Mesothelial cell of epicardium (in vitro differentiated cells): ENCODE data around the gene AFDN. TPM values are rescaled to one million over a fixed set of nuclear protein-coding genes. Genes with fewer than 3 reads are reported as not detected.

ENCODE experiments used
- DNase-seq, 2 experiments: peaks; one replicate each; pipeline ENCODE4 v3.0.0; 2021; ENCODE audit warnings: low spot score in 2 of 2; ENCODE audit not compliant: unreplicated experiment in 2 of 2
- H3K27ac Mint-ChIP-seq: 2 replicates; pipeline ENCODE4 v1.8.0; 2021; ENCODE audit warnings: mixed read lengths
- H3K27me3 Mint-ChIP-seq: 2 replicates; pipeline ENCODE4 v1.8.0; 2021; ENCODE audit warnings: low read depth, mixed read lengths
- H3K36me3 Mint-ChIP-seq: 2 replicates; pipeline ENCODE4 v1.8.0; 2021; ENCODE audit warnings: mixed read lengths
- H3K4me1 Mint-ChIP-seq: 2 replicates; pipeline ENCODE4 v1.8.0; 2021; ENCODE audit warnings: mixed read lengths
- H3K4me3 Mint-ChIP-seq: 2 replicates; pipeline ENCODE4 v1.8.0; 2021; ENCODE audit warnings: mild to moderate bottlenecking, moderate library complexity, mixed read lengths
- H3K9me3 Mint-ChIP-seq: 2 replicates; pipeline ENCODE4 v1.8.0; 2021; ENCODE audit warnings: mixed read lengths
- CTCF ChIP-seq: fragments of 200-600 bp; sonication (generic); IDR thresholded peaks from one replicate; pipeline ENCODE4 v1.5.0; 2021; ENCODE audit warnings: antibody characterized with exemption; ENCODE audit not compliant: unreplicated experiment
- total RNA-seq: library from RNA; stranded (reverse); gene quantifications from 3 replicates; pipeline ENCODE4 v1.2.1, GENCODE V29; 2021

Gene AFDN
- total RNA-seq, 1 donor from 2014 or later: 284 TPM

GRCh38 chr6:167946007-167946406, 119.3 kb downstream of the AFDN start:
- no peak overlapping the region for H3K27ac Mint-ChIP-seq

GRCh38 chr6:167946604-167947003, 119.9 kb downstream of the AFDN start:
- H3K36me3 Mint-ChIP-seq: peaks cover 44% of the 10 kb centered on the region
- H3K27ac Mint-ChIP-seq: no peak overlapping the region
- DNase-seq: no peak
- TF ChIP-seq CTCF: no peak
- no peaks in the 10 kb centered on the region for H3K9me3 Mint-ChIP-seq
- H3K4me1 Mint-ChIP-seq: peaks cover 9% of the 10 kb centered on the region
- no peaks in the 10 kb centered on the region for H3K27me3 Mint-ChIP-seq
- no peak overlapping the region for H3K4me3 Mint-ChIP-seq

More at GRCh38 chr6:167946007-167946406, 119.3 kb downstream of the AFDN start:
- Mint-ChIP-seq H3K36me3 (peaks cover 38% of the 10 kb centered on the region), H3K9me3 (no peaks in the 10 kb centered on the region), H3K4me1 (peaks cover 9% of the 10 kb centered on the region), H3K4me3 (no peak overlapping the region), H3K27me3 (no peaks in the 10 kb centered on the region)
- TF ChIP-seq CTCF: no peak
- DNase-seq: no peak

- no peak overlapping the region for H3K4me3 Mint-ChIP-seq
- no peaks in the 10 kb centered on the region for H3K27me3 Mint-ChIP-seq
- H3K9me3 Mint-ChIP-seq: no peaks in the 10 kb centered on the region
- DNase-seq: no peak
- no peak overlapping the region for H3K27ac Mint-ChIP-seq
- H3K4me1 Mint-ChIP-seq: peaks cover 9% of the 10 kb centered on the region
- H3K36me3 Mint-ChIP-seq: peaks cover 53% of the 10 kb centered on the region
- no peak for TF ChIP-seq CTCF
Observed at GRCh38 chr6:167947716-167948115, 121.0 kb downstream of the AFDN start.

- H3K27ac Mint-ChIP-seq: peak overlapping the region; percentile 22
- no peak for TF ChIP-seq CTCF
- no peak for DNase-seq
- no peak overlapping the region for H3K4me3 Mint-ChIP-seq
- H3K4me1 Mint-ChIP-seq: peaks cover 9% of the 10 kb centered on the region
- no peaks in the 10 kb centered on the region for H3K27me3 Mint-ChIP-seq
- H3K36me3 Mint-ChIP-seq: peaks cover 48% of the 10 kb centered on the region
- H3K9me3 Mint-ChIP-seq: no peaks in the 10 kb centered on the region
Observed at GRCh38 chr6:167948716-167949115, 122.0 kb downstream of the AFDN start.

- Mint-ChIP-seq H3K4me1 (peaks cover 9% of the 10 kb centered on the region), H3K9me3 (no peaks in the 10 kb centered on the region), H3K36me3 (peaks cover 48% of the 10 kb centered on the region), H3K27ac (peak overlapping the region; percentile 22), H3K27me3 (no peaks in the 10 kb centered on the region), H3K4me3 (no peak overlapping the region)
- TF ChIP-seq CTCF: no peak
- DNase-seq: no peak
Observed at GRCh38 chr6:167949121-167949684, 122.5 kb downstream of the AFDN start.
